Upper lobe of right lung (tissue), 1 donor: Measurements from ENCODE around the gene RNF217. TPM values are rescaled to one million over a fixed set of nuclear protein-coding genes. Genes with fewer than 3 reads are reported as not detected.
A peak's percentile ranks its signal among the peaks of the same experiment; 100 is the strongest.
"Not testable (repeated sequence)": the region's sequence is repeated elsewhere in the genome, so short reads cannot be mapped to it uniquely, and the experiment has no call there.

Source experiments
- ATAC-seq: fragments of 200-7000 bp; cut with Tn5 transposase; one replicate; pipeline ENCODE4 v1.9.1; 2020; ENCODE audit warnings: mild to moderate bottlenecking, moderate library complexity
- DNase-seq: peaks from one replicate; pipeline ENCODE4 v3.0.0-alpha.2; 2020
- H3K27ac ChIP-seq: fragments of 200-600 bp; one replicate; pipeline ENCODE4 v1.8.0; 2022
- H3K27me3 ChIP-seq: fragments of 200-600 bp; one replicate; pipeline ENCODE4 v1.8.0; 2022; ENCODE audit warnings: mild to moderate bottlenecking
- H3K36me3 ChIP-seq: fragments of 200-600 bp; one replicate; pipeline ENCODE4 v1.8.0; 2022
- H3K4me1 ChIP-seq: fragments of 200-600 bp; one replicate; pipeline ENCODE4 v1.8.0; 2022
- H3K4me3 ChIP-seq: fragments of 200-600 bp; one replicate; pipeline ENCODE4 v1.8.0; 2022; ENCODE audit warnings: mild to moderate bottlenecking
- H3K9me3 ChIP-seq: fragments of 200-600 bp; one replicate; pipeline ENCODE4 v1.8.0; 2022
- CTCF ChIP-seq: fragments of 200-600 bp; IDR thresholded peaks from one replicate; pipeline ENCODE4 v1.8.0; 2022; ENCODE audit warnings: antibody characterized with exemption
- intact Hi-C: fragments of 100-400 bp; cut with DNase I; formaldehyde crosslinking; loops from one replicate; pipeline ENCODE4 v1.11.0; 2022
- total RNA-seq: library from RNA; stranded (reverse); fragmentation: NEBNext Ultra II Directional; extraction: Animal tissue kit (Norgen Biotek cat#: 25700); gene quantifications from one replicate; pipeline ENCODE4 v1.2.1, GENCODE V29; 2021
- donor health status: DM: no; HTN: yes; CAD: no; lungs with severe emphysema.

RNF217 gene
- total RNA-seq, 1 donor from 2014 or later = 29.2 TPM

GRCh38 chr6:124963831-124964763, 1.9 kb downstream of the RNF217 start:
- no peaks in the 10 kb centered on the region for H3K27me3 ChIP-seq
- peaks cover 45% of the 10 kb centered on the region for H3K4me1 ChIP-seq
- no peak for TF ChIP-seq CTCF
- no peaks in the 10 kb centered on the region for H3K36me3 ChIP-seq
- no peaks in the 10 kb centered on the region for H3K9me3 ChIP-seq
- ATAC-seq (no peak), DNase-seq (no peak)
- intact Hi-C loops = no loop called here
- H3K4me3 ChIP-seq = peak overlapping the region; percentile 84
- H3K27ac ChIP-seq = peak overlapping the region; percentile 93

- H3K9me3 ChIP-seq = no peaks in the 10 kb centered on the region
- peak overlapping the region; percentile 84 for H3K4me3 ChIP-seq
- ATAC-seq = no peak
- H3K27me3 ChIP-seq = no peaks in the 10 kb centered on the region
- peaks cover 45% of the 10 kb centered on the region for H3K4me1 ChIP-seq
- H3K36me3 ChIP-seq = no peaks in the 10 kb centered on the region
- intact Hi-C loops = no loop called here
- no peak for DNase-seq
- no peak for TF ChIP-seq CTCF
- H3K27ac ChIP-seq = peak overlapping the region; percentile 93
Observed at GRCh38 chr6:124964764-124965105, 2.5 kb downstream of the RNF217 start.

GRCh38 chr6:124965424-124965850, 3.2 kb downstream of the RNF217 start:
- H3K36me3 ChIP-seq, ATAC-seq, intact Hi-C loops, H3K27me3 ChIP-seq, H3K27ac ChIP-seq, H3K9me3 ChIP-seq, DNase-seq: not testable (repeated sequence)
- peaks cover 42% of the 10 kb centered on the region for H3K4me1 ChIP-seq
- H3K4me3 ChIP-seq = peak overlapping the region; percentile 3

GRCh38 chr6:124967444-124967843, 5.2 kb downstream of the RNF217 start:
- ATAC-seq (no peak), DNase-seq (no peak)
- intact Hi-C loops = no loop called here
- Histone ChIP-seq H3K36me3 (peaks cover 15% of the 10 kb centered on the region), H3K27me3 (no peaks in the 10 kb centered on the region), H3K9me3 (no peaks in the 10 kb centered on the region), H3K4me1 (peaks cover 32% of the 10 kb centered on the region), H3K27ac (no peak overlapping the region), H3K4me3 (peak overlapping the region; percentile 3)
- TF ChIP-seq CTCF = no peak

GRCh38 chr6:124968401-124968800, 6.2 kb downstream of the RNF217 start:
- ATAC-seq (no peak), DNase-seq (no peak)
- Histone ChIP-seq H3K4me3 (no peak overlapping the region), H3K4me1 (peaks cover 32% of the 10 kb centered on the region), H3K27me3 (no peaks in the 10 kb centered on the region), H3K36me3 (peaks cover 24% of the 10 kb centered on the region), H3K9me3 (no peaks in the 10 kb centered on the region), H3K27ac (no peak overlapping the region)
- no peak for TF ChIP-seq CTCF
- intact Hi-C loops = no loop called here

GRCh38 chr6:124970243-124970642, 8.0 kb downstream of the RNF217 start:
- ATAC-seq (no peak), DNase-seq (no peak)
- Histone ChIP-seq H3K9me3 (no peaks in the 10 kb centered on the region), H3K4me1 (peaks cover 21% of the 10 kb centered on the region), H3K27ac (no peak overlapping the region), H3K4me3 (no peak overlapping the region), H3K36me3 (peaks cover 31% of the 10 kb centered on the region), H3K27me3 (no peaks in the 10 kb centered on the region)
- intact Hi-C loops = no loop called here
- no peak for TF ChIP-seq CTCF
